Activated T-cell treated with anti-CD3 and anti-CD28 coated beads, Interleukin-2, amount 50 U/mL, for 24 hours (primary cell): ENCODE measurements around the gene TMEM187.

Source experiments
- DNase-seq: peaks from one replicate; pipeline ENCODE4 v3.0.0-alpha.2; 2020
- H3K27ac Mint-ChIP-seq: 2 replicates; pipeline ENCODE4 v1.8.0; 2020; ENCODE audit warnings: mild to moderate bottlenecking, mixed read lengths
- H3K27me3 Mint-ChIP-seq: 2 replicates; pipeline ENCODE4 v1.8.0; 2020; ENCODE audit warnings: mixed read lengths
- H3K36me3 Mint-ChIP-seq: 2 replicates; pipeline ENCODE4 v1.8.0; 2020; ENCODE audit warnings: low read depth, mixed read lengths
- H3K4me1 Mint-ChIP-seq: 2 replicates; pipeline ENCODE4 v1.8.0; 2020; ENCODE audit warnings: low read depth, mixed read lengths
- H3K4me3 Mint-ChIP-seq: 2 replicates; pipeline ENCODE4 v1.8.0; 2020; ENCODE audit warnings: mild to moderate bottlenecking, moderate library complexity, mixed read lengths
- H3K9me3 Mint-ChIP-seq: 2 replicates; pipeline ENCODE4 v1.8.0; 2020; ENCODE audit warnings: mixed read lengths

Gene TMEM187

DNA sequence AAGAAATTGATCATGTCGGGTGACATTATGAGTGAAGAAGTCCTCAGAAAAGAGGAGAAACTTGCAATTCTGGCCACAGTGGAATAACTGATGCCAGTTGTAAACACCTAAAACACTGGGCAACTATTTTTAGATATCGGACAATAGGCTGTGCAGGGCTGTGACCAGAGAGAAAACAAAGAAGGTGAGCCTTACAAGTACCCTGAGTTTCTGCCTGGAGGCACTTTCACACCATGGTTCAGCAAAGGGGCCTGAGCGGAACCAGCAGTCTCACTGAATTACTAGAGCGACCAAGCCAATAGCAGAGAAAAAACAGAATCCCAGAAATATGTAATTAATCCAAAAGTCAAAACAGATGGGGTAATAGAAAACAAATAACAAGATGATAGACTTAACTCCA lies 36.0 kb downstream of the TMEM187 start:
- H3K27ac Mint-ChIP-seq, result peak overlapping the region; percentile 57

GRCh38 chrX:154010330-154011087 lies 38.0 kb downstream of the TMEM187 start:
- Mint-ChIP-seq H3K9me3 (no peaks in the 10 kb centered on the region), H3K4me3 (no peak overlapping the region), H3K27ac (peak overlapping the region; percentile 64), H3K4me1 (peaks cover 12% of the 10 kb centered on the region), H3K36me3 (peaks cover 77% of the 10 kb centered on the region), H3K27me3 (peaks cover 40% of the 10 kb centered on the region)
- DNase-seq, result no peak

More for the DNA sequence above, 36.0 kb downstream of the TMEM187 start:
- Mint-ChIP-seq H3K36me3 (peaks cover 60% of the 10 kb centered on the region), H3K4me1 (peaks cover 4% of the 10 kb centered on the region), H3K27me3 (peaks cover 51% of the 10 kb centered on the region), H3K9me3 (no peaks in the 10 kb centered on the region), H3K4me3 (no peak overlapping the region)
- no peak for DNase-seq

- Mint-ChIP-seq H3K27me3 (peaks cover 37% of the 10 kb centered on the region), H3K36me3 (peaks cover 79% of the 10 kb centered on the region), H3K4me3 (no peak overlapping the region), H3K27ac (peak overlapping the region; percentile 64), H3K9me3 (no peaks in the 10 kb centered on the region), H3K4me1 (peaks cover 18% of the 10 kb centered on the region)
- no peak for DNase-seq
These were observed 39.1 kb downstream of the TMEM187 start for GRCh38 chrX:154011376-154012335.

- H3K27ac Mint-ChIP-seq, result no peak overlapping the region
- H3K36me3 Mint-ChIP-seq, result peaks cover 80% of the 10 kb centered on the region
- no peak overlapping the region for H3K4me3 Mint-ChIP-seq
These were observed 39.9 kb downstream of the TMEM187 start for GRCh38 chrX:154012336-154012991.

DNA sequence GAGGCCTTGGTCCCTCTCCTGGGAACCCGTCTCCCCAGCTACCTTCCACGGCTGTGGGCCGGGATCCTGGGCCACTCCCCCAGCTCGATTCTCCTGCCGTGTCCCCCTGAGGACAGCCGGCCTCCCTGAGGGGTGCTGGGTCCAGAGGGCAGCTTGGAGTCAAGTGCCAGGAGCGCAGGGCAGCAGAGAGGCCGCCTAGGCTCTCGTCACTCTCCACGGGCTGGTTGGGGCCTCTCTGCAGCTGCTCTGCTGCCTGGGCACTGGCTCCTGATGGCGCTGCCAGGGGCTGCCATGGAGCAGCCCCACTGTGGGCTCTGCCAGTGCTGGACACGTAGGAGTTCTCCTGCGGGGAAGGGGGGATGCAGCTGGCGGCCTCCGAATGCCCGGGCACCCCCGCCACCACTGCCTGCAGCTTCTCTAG lies 40.5 kb downstream of the TMEM187 start:
- Mint-ChIP-seq H3K4me3 (no peak overlapping the region), H3K9me3 (no peaks in the 10 kb centered on the region), H3K27me3 (peaks cover 23% of the 10 kb centered on the region), H3K27ac (no peak overlapping the region), H3K4me1 (peaks cover 20% of the 10 kb centered on the region), H3K36me3 (peaks cover 79% of the 10 kb centered on the region)
- no peak for DNase-seq

More at GRCh38 chrX:154012336-154012991, 39.9 kb downstream of the TMEM187 start:
- peaks cover 28% of the 10 kb centered on the region for H3K27me3 Mint-ChIP-seq
- H3K4me1 Mint-ChIP-seq, result peaks cover 18% of the 10 kb centered on the region
- H3K9me3 Mint-ChIP-seq, result no peaks in the 10 kb centered on the region
- DNase-seq, result no peak

DNA sequence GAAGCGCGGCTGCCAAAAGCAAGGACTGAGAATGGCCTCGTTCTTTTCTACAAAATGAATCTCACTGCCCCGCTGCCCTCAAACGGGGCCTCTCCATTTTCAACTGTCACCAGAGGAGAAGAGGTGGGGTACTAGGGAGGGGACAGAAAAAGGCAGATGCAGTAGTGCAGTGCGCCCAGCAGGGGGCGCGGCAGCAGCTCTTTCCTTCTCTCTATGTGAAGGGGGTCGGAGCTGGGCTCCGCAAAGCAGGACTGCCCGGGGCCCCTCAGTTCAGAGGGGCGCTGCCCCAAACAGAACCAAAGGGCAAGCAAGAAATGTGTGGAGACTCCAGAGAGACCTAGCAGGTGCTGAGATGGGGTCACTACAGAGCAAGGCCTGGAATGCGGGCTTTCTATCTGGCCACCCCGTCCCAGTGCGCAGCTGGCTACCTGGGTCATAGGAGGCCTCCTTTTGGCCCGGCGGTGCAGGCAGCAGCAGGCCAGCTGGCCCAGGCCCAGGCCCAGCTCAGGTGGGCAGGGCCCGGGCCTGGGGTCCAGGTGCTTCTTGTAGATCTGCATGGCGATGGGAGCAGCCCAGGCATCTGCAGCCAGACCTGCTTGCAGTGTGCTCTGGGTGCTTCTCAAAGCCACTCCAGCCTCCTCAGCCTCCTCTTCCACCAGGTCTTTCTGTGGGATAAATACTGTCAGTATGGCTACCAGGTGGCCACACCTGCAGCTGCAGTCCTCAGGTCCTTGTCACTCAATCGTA lies 41.2 kb downstream of the TMEM187 start:
- peak; percentile 73 for DNase-seq
- Mint-ChIP-seq H3K4me3 (no peak overlapping the region), H3K4me1 (peaks cover 16% of the 10 kb centered on the region), H3K27ac (peak overlapping the region; percentile 76), H3K36me3 (peaks cover 80% of the 10 kb centered on the region), H3K27me3 (peaks cover 19% of the 10 kb centered on the region), H3K9me3 (no peaks in the 10 kb centered on the region)

GRCh38 chrX:154014429-154015380 lies 42.2 kb downstream of the TMEM187 start:
- no peak for DNase-seq
- Mint-ChIP-seq H3K9me3 (no peaks in the 10 kb centered on the region), H3K4me3 (peak overlapping the region; percentile 12), H3K27me3 (peaks cover 21% of the 10 kb centered on the region), H3K36me3 (peaks cover 82% of the 10 kb centered on the region), H3K4me1 (peaks cover 16% of the 10 kb centered on the region), H3K27ac (peak overlapping the region; percentile 71)

DNA sequence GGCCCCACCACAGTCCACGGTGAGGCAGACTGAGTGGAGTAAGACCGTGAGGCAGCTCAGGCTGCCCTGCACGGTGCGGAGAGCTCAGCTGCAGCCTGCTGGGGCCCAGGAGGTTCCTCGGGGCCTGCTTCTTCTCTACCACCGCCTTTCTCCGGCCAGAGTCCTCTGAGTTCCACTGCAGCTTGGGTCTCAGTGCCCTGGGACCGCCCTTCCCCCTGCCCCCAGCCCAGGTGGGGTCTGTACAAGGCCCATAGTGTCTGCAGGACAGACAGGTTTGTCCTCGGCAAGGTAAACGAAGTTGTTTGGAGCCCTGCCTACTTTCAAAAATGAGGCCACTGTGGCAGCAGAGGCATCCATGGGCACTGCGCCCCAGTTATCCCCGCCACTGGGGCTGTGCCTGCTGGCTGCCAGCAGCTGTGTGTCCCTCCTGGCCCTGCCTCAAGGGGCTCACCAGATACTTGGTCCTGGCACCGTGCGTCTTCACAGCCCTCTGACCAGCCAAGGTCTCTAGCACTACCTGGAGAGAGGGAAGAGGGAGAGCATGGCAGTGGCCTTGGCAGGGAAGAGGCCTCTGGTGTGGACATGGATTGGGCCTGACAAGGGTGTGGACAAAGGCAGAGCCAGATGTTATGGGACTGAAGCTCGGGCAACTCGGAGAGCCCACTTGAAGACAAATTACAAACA lies 43.2 kb downstream of the TMEM187 start:
- peak overlapping the region; percentile 71 for H3K27ac Mint-ChIP-seq
- H3K4me3 Mint-ChIP-seq, result peak overlapping the region; percentile 23
- peaks cover 25% of the 10 kb centered on the region for H3K27me3 Mint-ChIP-seq
- H3K9me3 Mint-ChIP-seq, result no peaks in the 10 kb centered on the region
- no peak for DNase-seq
- peaks cover 18% of the 10 kb centered on the region for H3K4me1 Mint-ChIP-seq
- H3K36me3 Mint-ChIP-seq, result peaks cover 76% of the 10 kb centered on the region

DNA sequence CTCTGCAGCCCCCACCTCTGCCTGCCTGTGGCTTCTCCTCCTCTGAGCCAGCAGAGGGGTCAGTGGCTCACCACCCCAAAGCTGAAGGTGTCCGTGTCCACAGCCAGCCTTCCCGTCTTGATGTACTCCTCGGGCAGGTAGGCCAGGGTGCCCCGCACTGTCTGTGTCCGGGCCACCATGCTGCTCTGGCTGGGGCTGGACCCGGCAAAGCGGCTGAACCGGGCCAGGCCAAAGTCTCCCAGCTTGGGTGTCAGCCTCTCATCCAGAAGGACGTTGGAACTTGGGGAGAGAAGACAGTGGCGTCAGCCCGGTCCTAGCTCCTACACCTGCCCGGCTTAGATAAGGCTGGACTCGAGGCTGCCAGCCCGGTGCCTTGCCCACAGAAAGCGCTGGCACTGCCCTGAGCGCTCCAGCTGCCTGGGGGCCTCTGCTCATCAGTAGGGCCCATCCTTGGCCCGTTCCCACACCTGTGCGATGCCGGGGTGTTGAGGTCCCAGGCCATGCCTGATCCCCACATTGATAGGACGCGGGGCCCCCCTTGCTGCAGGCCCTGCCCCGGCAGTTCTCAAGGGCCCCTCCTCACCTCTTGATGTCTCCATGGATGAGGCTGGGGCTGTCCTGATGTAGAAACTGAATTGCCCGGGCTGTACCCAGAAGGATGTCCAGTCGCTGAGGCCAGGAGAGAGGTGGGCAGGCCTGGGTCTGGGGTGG lies 44.0 kb downstream of the TMEM187 start:
- Mint-ChIP-seq H3K9me3 (no peaks in the 10 kb centered on the region), H3K27ac (peak overlapping the region; percentile 40), H3K27me3 (peaks cover 20% of the 10 kb centered on the region), H3K4me3 (no peak overlapping the region), H3K4me1 (peaks cover 25% of the 10 kb centered on the region), H3K36me3 (peaks cover 68% of the 10 kb centered on the region)
- DNase-seq, result no peak

- Mint-ChIP-seq H3K9me3 (no peaks in the 10 kb centered on the region), H3K4me1 (peaks cover 31% of the 10 kb centered on the region), H3K27me3 (peaks cover 15% of the 10 kb centered on the region), H3K36me3 (peaks cover 59% of the 10 kb centered on the region), H3K4me3 (peak overlapping the region; percentile 87), H3K27ac (peak overlapping the region; percentile 92)
- no peak for DNase-seq
These were observed 45.4 kb downstream of the TMEM187 start for GRCh38 chrX:154017766-154018517.

DNA sequence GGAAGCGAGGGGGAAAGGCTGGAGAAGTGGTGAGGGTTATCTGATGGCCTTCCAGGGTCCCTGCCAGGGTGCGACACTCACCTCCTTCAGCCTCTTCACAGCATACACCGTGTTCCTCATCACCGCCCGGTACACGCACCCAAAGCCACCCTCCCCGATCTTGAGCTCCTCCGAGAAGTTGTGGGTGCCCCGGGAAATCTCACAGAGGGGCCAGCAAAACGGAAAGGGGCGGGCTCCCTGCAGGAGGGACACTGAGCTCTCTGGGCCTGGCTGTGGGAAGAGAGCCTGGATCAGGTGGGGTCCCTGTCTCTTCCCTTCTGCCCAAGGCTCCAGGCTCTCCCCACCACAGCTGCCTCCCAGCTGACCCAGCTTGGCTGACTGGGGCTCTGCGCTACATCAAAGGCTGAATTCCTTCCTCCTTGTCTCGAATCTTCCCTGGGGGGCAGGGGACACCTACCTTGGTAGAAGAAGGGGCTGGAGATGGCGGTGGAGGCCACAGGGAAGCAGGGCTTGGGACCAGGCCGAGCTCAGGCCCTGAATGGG lies 46.0 kb downstream of the TMEM187 start:
- H3K9me3 Mint-ChIP-seq, result no peaks in the 10 kb centered on the region
- H3K4me1 Mint-ChIP-seq, result peaks cover 31% of the 10 kb centered on the region
- peak; percentile 45 for DNase-seq
- peak overlapping the region; percentile 87 for H3K4me3 Mint-ChIP-seq
- peaks cover 52% of the 10 kb centered on the region for H3K36me3 Mint-ChIP-seq
- H3K27ac Mint-ChIP-seq, result peak overlapping the region; percentile 92
- peaks cover 17% of the 10 kb centered on the region for H3K27me3 Mint-ChIP-seq
